IMR-90 (cell line): Measurements from ENCODE around the gene SPC25. TPM values are rescaled to one million over a fixed set of nuclear protein-coding genes. Genes with fewer than 3 reads are reported as not detected.

Source experiments
- ATAC-seq: fragments of 200-7000 bp; cut with Tn5 transposase; 2 replicates; pipeline ENCODE4 v1.9.1; 2020; ENCODE audit warnings: low read depth, mild to moderate bottlenecking, moderate library complexity
- BruUV-seq: library from RNA; stranded (reverse); fragments of 400-500 nt; replicated peaks from 2 replicates; lab custom pipeline; 2021; lab: Mats Ljungman, UMichigan
- CTCF ChIA-PET: fragments of 300-600 bp; formaldehyde crosslinking; extraction: SDS; loops from one replicate; lab custom pipeline; 2021; ENCODE audit warnings: antibody characterized with exemption; lab: Yijun Ruan, JAX
- POLR2A ChIA-PET: fragments of 300-600 bp; sonication (Branson Sonifier 250); formaldehyde crosslinking; loops from one replicate; lab custom pipeline; 2022; ENCODE audit warnings: antibody characterized with exemption; ENCODE audit not compliant: unreplicated experiment; lab: Charles Lee
- DNase-seq: peaks from one replicate; pipeline ENCODE4 v3.0.0; 2013
- H2AFZ ChIP-seq: replicated peaks from 2 replicates; pipeline ENCODE3; 2013; ENCODE audit warnings: low read length, mild to moderate bottlenecking; ENCODE audit not compliant: poor library complexity
- H2AK5ac ChIP-seq: 2 replicates; pipeline ENCODE4 v1.6.1; 2013; ENCODE audit warnings: low read depth, low read length, inconsistent platforms
- H2AK9ac ChIP-seq: replicated peaks from 2 replicates; pipeline ENCODE3; 2013; ENCODE audit warnings: mild to moderate bottlenecking, low read depth, low read length, moderate library complexity; ENCODE audit not compliant: poor library complexity
- H2BK120ac ChIP-seq: 2 replicates; pipeline ENCODE4 v1.6.1; 2013; ENCODE audit warnings: low read depth, low read length, inconsistent platforms
- H2BK15ac ChIP-seq: 3 replicates; pipeline ENCODE4 v1.6.1; 2013; ENCODE audit warnings: low read depth, low read length, inconsistent platforms
- H2BK20ac ChIP-seq: 2 replicates; pipeline ENCODE4 v1.6.1; 2013; ENCODE audit warnings: low read depth, mild to moderate bottlenecking, inconsistent platforms, low read length, moderate library complexity
- H2BK5ac ChIP-seq: 2 replicates; pipeline ENCODE4 v1.6.1; 2013; ENCODE audit warnings: mild to moderate bottlenecking, low read depth, low read length, inconsistent platforms; ENCODE audit not compliant: poor library complexity, severe bottlenecking
- H3K14ac ChIP-seq: replicated peaks from 2 replicates; pipeline ENCODE4 v1.6.1; 2013; ENCODE audit warnings: low read depth, low read length, inconsistent platforms
- H3K18ac ChIP-seq: 2 replicates; pipeline ENCODE4 v1.6.1; 2013; ENCODE audit warnings: low read depth, low read length, control low read depth
- H3K23ac ChIP-seq: 2 replicates; pipeline ENCODE4 v1.6.1; 2013; ENCODE audit warnings: low read depth, low read length, inconsistent platforms
- H3K27ac ChIP-seq: 2 replicates; pipeline ENCODE4 v1.5.1; 2013; ENCODE audit warnings: mild to moderate bottlenecking, control low read depth, low read length; ENCODE audit not compliant: insufficient read depth
- H3K27me3 ChIP-seq: 2 replicates; pipeline ENCODE4 v1.6.1; 2013; ENCODE audit warnings: low read length; ENCODE audit not compliant: control insufficient read depth, insufficient read depth
- H3K36me3 ChIP-seq: 2 replicates; pipeline ENCODE4 v1.6.1; 2013; ENCODE audit warnings: low read length, mixed read lengths; ENCODE audit not compliant: control insufficient read depth, insufficient read depth
- H3K4ac ChIP-seq: 2 replicates; pipeline ENCODE4 v1.6.1; 2013; ENCODE audit warnings: low read depth, low read length, inconsistent platforms
- H3K4me1 ChIP-seq: 2 replicates; pipeline ENCODE4 v1.6.1; 2013; ENCODE audit warnings: low read length, mixed read lengths; ENCODE audit not compliant: control insufficient read depth, insufficient read depth
- H3K4me2 ChIP-seq: 2 replicates; pipeline ENCODE4 v1.6.1; 2013; ENCODE audit warnings: low read depth, mild to moderate bottlenecking, control low read depth, low read length, moderate library complexity
- H3K4me3 ChIP-seq: 2 replicates; pipeline ENCODE4 v1.5.1; 2013; ENCODE audit warnings: low read depth, mild to moderate bottlenecking, control low read depth, low read length, moderate library complexity; ENCODE audit not compliant: insufficient read depth
- H3K56ac ChIP-seq: 2 replicates; pipeline ENCODE4 v1.6.1; 2013; ENCODE audit warnings: low read length, inconsistent platforms; ENCODE audit not compliant: insufficient read depth; ENCODE audit errors: extremely low read depth
- H3K79me1 ChIP-seq, 2 experiments: 2 replicates each; pipeline ENCODE4 v1.6.1; 2013; ENCODE audit warnings: low read length in 2 of 2, inconsistent platforms in 1 of 2, low read depth in 1 of 2
- H3K9ac ChIP-seq: 2 replicates; pipeline ENCODE4 v1.6.1; 2013; ENCODE audit warnings: low read depth, low read length, control low read depth
- H3K9me1 ChIP-seq: 2 replicates; pipeline ENCODE4 v1.6.1; 2013; ENCODE audit warnings: low read length, inconsistent platforms; ENCODE audit not compliant: insufficient read depth
- H3K9me3 ChIP-seq: 2 replicates; pipeline ENCODE4 v1.6.1; 2013; ENCODE audit warnings: low read length; ENCODE audit not compliant: control insufficient read depth, insufficient read depth
- H4K20me1 ChIP-seq: 2 replicates; pipeline ENCODE4 v1.6.1; 2013; ENCODE audit warnings: low read length, inconsistent platforms; ENCODE audit not compliant: insufficient read depth
- H4K5ac ChIP-seq: 2 replicates; pipeline ENCODE4 v1.6.1; 2013; ENCODE audit warnings: mild to moderate bottlenecking, low read depth, low read length, control low read depth
- H4K8ac ChIP-seq, 2 experiments: 2 replicates each; pipeline ENCODE4 v1.6.1; 2013; ENCODE audit warnings: low read depth in 2 of 2, low read length in 2 of 2, control low read depth in 1 of 2, inconsistent platforms in 1 of 2
- H4K91ac ChIP-seq: 2 replicates; pipeline ENCODE4 v1.6.1; 2013; ENCODE audit warnings: low read depth, low read length, inconsistent platforms; ENCODE audit not compliant: insufficient read depth
- BHLHE40 ChIP-seq: fragments of 150-350 bp; IDR thresholded peaks from 2 replicates; pipeline ENCODE4 v1.6.1; 2016; ENCODE audit warnings: mild to moderate bottlenecking, low read depth, low read length
- CEBPB ChIP-seq: IDR thresholded peaks from 2 replicates; pipeline ENCODE4 v1.6.1; 2012; ENCODE audit warnings: low read depth, low read length, improper control_type of control experiment
- CHD1 ChIP-seq: IDR thresholded peaks from 2 replicates; pipeline ENCODE4 v1.6.1; 2012; ENCODE audit warnings: low read depth, low read length, improper control_type of control experiment
- CTCF ChIP-seq: conservative IDR thresholded peaks from 2 replicates; pipeline ENCODE4 v1.5.1; 2012; ENCODE audit warnings: mild to moderate bottlenecking, low read depth, low read length, improper control_type of control experiment
- ELK1 ChIP-seq: fragments of 150-350 bp; IDR thresholded peaks from 2 replicates; pipeline ENCODE4 v1.6.1; 2016; ENCODE audit warnings: low read depth, mild to moderate bottlenecking, low read length, moderate library complexity, borderline replicate concordance
- FOS ChIP-seq: fragments of 150-350 bp; IDR thresholded peaks from 2 replicates; pipeline ENCODE4 v1.6.1; 2016; ENCODE audit warnings: low read depth, low read length
- MAFK ChIP-seq: IDR thresholded peaks from 2 replicates; pipeline ENCODE4 v1.6.1; 2012; ENCODE audit warnings: low read depth, low read length, improper control_type of control experiment
- MAZ ChIP-seq: IDR thresholded peaks from 2 replicates; pipeline ENCODE4 v1.6.1; 2012; ENCODE audit warnings: low read depth, mild to moderate bottlenecking, low read length, improper control_type of control experiment, moderate library complexity, borderline replicate concordance
- MXI1 ChIP-seq: IDR thresholded peaks from 2 replicates; pipeline ENCODE4 v1.6.1; 2012; ENCODE audit warnings: low read depth, mild to moderate bottlenecking, low read length, moderate library complexity, borderline replicate concordance
- NFE2L2 ChIP-seq: fragments of 150-350 bp; IDR thresholded peaks from 2 replicates; pipeline ENCODE4 v1.6.1; 2016; ENCODE audit warnings: low read depth, mild to moderate bottlenecking, low read length
- POLR2A ChIP-seq: IDR thresholded peaks from 2 replicates; pipeline ENCODE4 v1.6.1; 2012; ENCODE audit warnings: mild to moderate bottlenecking, low read depth, low read length
- RAD21 ChIP-seq: IDR thresholded peaks from 2 replicates; pipeline ENCODE4 v1.6.1; 2012; ENCODE audit warnings: low read length, improper control_type of control experiment
- RCOR1 ChIP-seq: IDR thresholded peaks from 2 replicates; pipeline ENCODE4 v1.6.1; 2012; ENCODE audit warnings: mild to moderate bottlenecking, low read length, improper control_type of control experiment; ENCODE audit not compliant: insufficient replicate concordance
- RFX5 ChIP-seq: IDR thresholded peaks from 2 replicates; pipeline ENCODE4 v1.8.0; 2012; ENCODE audit warnings: low read depth, mild to moderate bottlenecking, low read length, moderate library complexity
- SMC3 ChIP-seq: fragments of 150-350 bp; IDR thresholded peaks from 2 replicates; pipeline ENCODE4 v1.6.1; 2016; ENCODE audit warnings: low read depth, mild to moderate bottlenecking, antibody characterized with exemption, low read length, moderate library complexity
- USF2 ChIP-seq: fragments of 150-350 bp; IDR thresholded peaks from 2 replicates; pipeline ENCODE4 v1.6.1; 2017; ENCODE audit warnings: mild to moderate bottlenecking, antibody characterized with exemption, low read length, low read depth
- WGBS, 2 experiments: methylation state at CpG; one replicate each; pipeline versions ENCODE4 v1.1.5 to v1.1.7; 2013; ENCODE audit warnings: missing lambda C conversion rate in 2 of 2; ENCODE audit not compliant: insufficient read length in 1 of 2; ENCODE audit errors: extremely low coverage in 2 of 2; 5-methylcytosine and 5-hydroxymethylcytosine counted together
- dilution Hi-C: fragments of 300-500 bp; cut with HindIII; formaldehyde crosslinking; loops from one replicate; pipeline ENCODE4 v1.14.3; 2018; ENCODE audit warnings: low sequenced_read_pairs; ENCODE audit not compliant: unreplicated experiment
- in situ Hi-C: fragments of 300-500 bp; cut with MboI; formaldehyde crosslinking; loops from 3 replicates; pipeline ENCODE4 v1.14.3; 2019; ENCODE audit warnings: low sequenced_read_pairs, inconsistent platforms, mixed read lengths
- intact Hi-C: fragments of 100-400 bp; cut with micrococcal nuclease; formaldehyde crosslinking; loops from 2 replicates; pipeline ENCODE4 v1.10.0; 2022
- polyA plus RNA-seq, 3 experiments: library from polyadenylated mRNA; depleted of rRNA; stranded (reverse); fragments of >200 nt; gene quantifications; 2 replicates each; pipeline ENCODE4 v1.2.3, GENCODE V29; 2012; ENCODE audit warnings: low replicate concordance in 1 of 3
- total RNA-seq: library from RNA; depleted of rRNA; stranded (reverse); fragments of >200 nt; gene quantifications from 2 replicates; pipeline ENCODE4 v1.2.3, GENCODE V29; 2012

SPC25 gene
- total and polyA plus RNA-seq, 2 of the 4 experiments (the other 2 are of a cell fraction): 2.0 to 7.1 TPM

GRCh38 chr2:168910330-168910729 is 20.1 kb upstream of the SPC25 start:
- no peak overlapping the region for H3K23ac ChIP-seq
- in situ Hi-C loops: no loop called here
- no peak overlapping the region for H2BK5ac ChIP-seq

More at GRCh38 chr2:168910330-168910729, 20.1 kb upstream of the SPC25 start:
- Histone ChIP-seq H3K9ac (no peak overlapping the region), H3K4ac (no peak overlapping the region), H3K79me1 (no peaks in the 10 kb centered on the region), H4K20me1 (no peaks in the 10 kb centered on the region), H3K4me1 (no peaks in the 10 kb centered on the region), H3K18ac (no peak overlapping the region), H4K5ac (no peak overlapping the region), H3K4me3 (no peak overlapping the region), H3K9me1 (no peaks in the 10 kb centered on the region; the same call in 1 of the 2 replicates), H4K8ac (no peak overlapping the region), H2AK9ac (no peak overlapping the region), H3K56ac (no peak overlapping the region), H3K14ac (no peak overlapping the region), H2BK120ac (no peak overlapping the region), H2AK5ac (no peak overlapping the region), H3K27me3 (peaks cover 18% of the 10 kb centered on the region), H4K91ac (no peak overlapping the region), H3K4me2 (no peak overlapping the region), H2AFZ (no peak overlapping the region), H3K9me3 (no peaks in the 10 kb centered on the region), H2BK20ac (no peak overlapping the region), H2BK15ac (no peak overlapping the region), H3K27ac (no peak overlapping the region), H3K36me3 (no peaks in the 10 kb centered on the region)
- no TSS peak for BruUV-seq
- TF ChIP-seq MAZ: no peak
- TF ChIP-seq RFX5: no peak
- TF ChIP-seq MXI1: no peak
- no peak for TF ChIP-seq POLR2A
- TF ChIP-seq CEBPB: no peak
- no peak for TF ChIP-seq FOS
- no peak for TF ChIP-seq CHD1
- TF ChIP-seq CTCF: no peak
- no peak for TF ChIP-seq SMC3
- no peak for TF ChIP-seq BHLHE40
- TF ChIP-seq RCOR1: no peak
- TF ChIP-seq RAD21: no peak
- TF ChIP-seq MAFK: no peak
- no peak for TF ChIP-seq USF2
- no peak for TF ChIP-seq NFE2L2
- TF ChIP-seq ELK1: no peak
- DNase-seq (no peak), ATAC-seq (no peak)
- intact Hi-C loops (loop anchor here (10.0 kb wide), 1 partner anchor 776 kb away; no protein-coding TSS in a partner anchor), dilution Hi-C loops (no loop called here)
- CTCF ChIA-PET: interaction anchor here (1.0 kb wide), 1 partner anchor 9 kb away, joined by 3 read pairs; no protein-coding TSS in a partner anchor
- WGBS, 2 experiments: no CpG with 5 or more reads among the region's 5 CpGs
- POLR2A ChIA-PET: no interaction called here
